ENCODE results near the gene PARVB.
A peak's percentile ranks its signal among the peaks of the same experiment; 100 is the strongest.
"Not testable (repeated sequence)": the region's sequence is repeated elsewhere in the genome, so short reads cannot be mapped to it uniquely, and the experiment has no call there.

The PARVB gene

GRCh38 chr22:44091021-44091721, 67.1 kb downstream of the PARVB start:
- DNase-seq, result peak; percentile 47

- DNase-seq, result no peak
These were observed 67.6 kb downstream of the PARVB start for GRCh38 chr22:44091751-44092150.

GRCh38 chr22:44092636-44093220, 68.6 kb downstream of the PARVB start:
- DNase-seq, result no peak

GRCh38 chr22:44093791-44094190, 69.7 kb downstream of the PARVB start:
- DNase-seq, result no peak

GRCh38 chr22:44094751-44095302, 70.7 kb downstream of the PARVB start:
- DNase-seq, result no peak

- no peak for DNase-seq
These were observed 72.6 kb downstream of the PARVB start for GRCh38 chr22:44096736-44097135.

GRCh38 chr22:44097263-44098020, 73.3 kb downstream of the PARVB start:
- no peak for DNase-seq

- DNase-seq, result no peak
These were observed 74.1 kb downstream of the PARVB start for GRCh38 chr22:44098021-44098739.

GRCh38 chr22:44098966-44099530, 74.9 kb downstream of the PARVB start:
- DNase-seq, result no peak

GRCh38 chr22:44099696-44100095, 75.6 kb downstream of the PARVB start:
- DNase-seq, result no peak

GRCh38 chr22:44100411-44100810, 76.3 kb downstream of the PARVB start:
- no peak for DNase-seq

GRCh38 chr22:44102121-44102520, 78.0 kb downstream of the PARVB start:
- DNase-seq, result no peak

- no peak for DNase-seq
These were observed 78.8 kb downstream of the PARVB start for GRCh38 chr22:44102856-44103255.

GRCh38 chr22:44103735-44104480, 79.8 kb downstream of the PARVB start:
- DNase-seq, result no peak

GRCh38 chr22:44107340-44107739, 83.2 kb downstream of the PARVB start:
- DNase-seq, result peak; percentile 50

GRCh38 chr22:44108076-44108475, 84.0 kb downstream of the PARVB start:
- no peak for DNase-seq

GRCh38 chr22:44108806-44109385, 84.8 kb downstream of the PARVB start:
- DNase-seq, result no peak

GRCh38 chr22:44109416-44109815, 85.3 kb downstream of the PARVB start:
- no peak for DNase-seq

- not testable (repeated sequence) for DNase-seq
These were observed 86.6 kb downstream of the PARVB start for GRCh38 chr22:44110656-44111055.

GRCh38 chr22:44111562-44112155, 87.6 kb downstream of the PARVB start:
- DNase-seq, result no peak

- no peak for DNase-seq
These were observed 88.1 kb downstream of the PARVB start for GRCh38 chr22:44112191-44112590.
